ENCODE data around the gene UXS1. TPM values are rescaled to one million over a fixed set of nuclear protein-coding genes. Genes with fewer than 3 reads are reported as not detected.
"Not testable (repeated sequence)": the region's sequence is repeated elsewhere in the genome, so short reads cannot be mapped to it uniquely, and the experiment has no call there.

Gene UXS1
- total RNA-seq = 10 to 100 TPM; 35.6 to 37.7 TPM

- DNase-seq (peak; percentile 99), ATAC-seq (peak; percentile 70)
- no peaks in the 10 kb centered on the region for H3K9me3 Mint-ChIP-seq (ENCODE audit: low read depth)
- intact Hi-C loops (cut with DNase I, micrococcal nuclease) = loop anchor here (1.0 to 10.0 kb wide), 14 partner anchors 33 to 1159 kb away; partner anchors contain the start of genes C2orf49 (in 1 of the 2) and MRPS9 (in 1 of the 2)
- ChIA-PET POLR2A (interaction anchor here (0.7 to 1.3 kb wide), 2 partner anchors 33 to 34 kb away, joined by 3 to 4 read pairs; no protein-coding TSS in a partner anchor), CTCF (interaction anchor here (1.9 kb wide), 1 partner anchor 10 kb away, joined by 5 read pairs; no protein-coding TSS in a partner anchor)
- H3K4me3 Mint-ChIP-seq = peak within 1 kb of the TSS; percentile 84
- H3K4me1 Mint-ChIP-seq = peaks cover 43% of the 10 kb centered on the region
- peak within 1 kb of the TSS; percentile 91 for H3K27ac Mint-ChIP-seq
- H3K36me3 Mint-ChIP-seq (ENCODE audit: low read depth) = peaks cover 10% of the 10 kb centered on the region
- H3K27me3 Mint-ChIP-seq = peaks cover 2% of the 10 kb centered on the region
Measured at GRCh38 chr2:106193977-106194778, at the start of gene UXS1. Gene UXS1 (minus strand): TSS chr2:106194301. CDS start chr2:106194241, 60 bp downstream.

- H3K4me1 Mint-ChIP-seq; H3K27ac Mint-ChIP-seq; H3K4me3 Mint-ChIP-seq; DNase-seq; POLR2A ChIA-PET; ATAC-seq; intact Hi-C loops (cut with DNase I, micrococcal nuclease); H3K27me3 Mint-ChIP-seq: not testable (repeated sequence)
- Mint-ChIP-seq H3K9me3 (ENCODE audit: low read depth) (peaks cover 17% of the 10 kb centered on the region), H3K36me3 (ENCODE audit: low read depth) (peaks cover 16% of the 10 kb centered on the region)
- CTCF ChIA-PET = interaction anchor here (0.9 kb wide), 1 partner anchor 343 kb away, joined by 3 read pairs; no protein-coding TSS in a partner anchor
Measured at GRCh38 chr2:106239491-106239890, 45.4 kb upstream of the UXS1 start.

- H3K36me3 Mint-ChIP-seq (ENCODE audit: low read depth) = peaks cover 16% of the 10 kb centered on the region
- intact Hi-C loops (cut with DNase I, micrococcal nuclease); POLR2A ChIA-PET; DNase-seq; CTCF ChIA-PET; H3K27ac Mint-ChIP-seq; H3K27me3 Mint-ChIP-seq; H3K4me1 Mint-ChIP-seq; ATAC-seq; H3K4me3 Mint-ChIP-seq: not testable (repeated sequence)
- H3K9me3 Mint-ChIP-seq (ENCODE audit: low read depth) = peaks cover 20% of the 10 kb centered on the region
Measured at GRCh38 chr2:106235392-106235791, 41.3 kb upstream of the UXS1 start.

- Mint-ChIP-seq H3K4me1 (no peaks in the 10 kb centered on the region), H3K9me3 (ENCODE audit: low read depth) (peaks cover 20% of the 10 kb centered on the region), H3K27me3 (peaks cover 2% of the 10 kb centered on the region), H3K4me3 (no peak overlapping the region), H3K27ac (no peak overlapping the region), H3K36me3 (ENCODE audit: low read depth) (peaks cover 16% of the 10 kb centered on the region)
- no peak for ATAC-seq
- CTCF ChIA-PET = interaction anchor here (0.9 kb wide), 1 partner anchor 128 kb away, joined by 4 read pairs; no protein-coding TSS in a partner anchor
- intact Hi-C loops (cut with DNase I, micrococcal nuclease) = no loop called here
- POLR2A ChIA-PET = no interaction called here
- DNase-seq = no peak
Measured at GRCh38 chr2:106233350-106233706, 39.2 kb upstream of the UXS1 start.

- ChIA-PET CTCF (interaction anchor here (0.9 kb wide), 1 partner anchor 128 kb away, joined by 4 read pairs; no protein-coding TSS in a partner anchor), POLR2A (no interaction called here)
- Mint-ChIP-seq H3K36me3 (ENCODE audit: low read depth) (peaks cover 16% of the 10 kb centered on the region), H3K4me1 (no peaks in the 10 kb centered on the region), H3K27ac (no peak overlapping the region), H3K4me3 (no peak overlapping the region), H3K9me3 (ENCODE audit: low read depth) (peaks cover 20% of the 10 kb centered on the region), H3K27me3 (peaks cover 2% of the 10 kb centered on the region)
- intact Hi-C loops (cut with DNase I, micrococcal nuclease) = no loop called here
- no peak for DNase-seq
- ATAC-seq = no peak
Measured at GRCh38 chr2:106232638-106233349, 38.7 kb upstream of the UXS1 start.

GRCh38 chr2:106223347-106223746 lies 29.2 kb upstream of the UXS1 start:
- Mint-ChIP-seq H3K4me1 (no peaks in the 10 kb centered on the region), H3K36me3 (ENCODE audit: low read depth) (no peaks in the 10 kb centered on the region), H3K27ac (no peak overlapping the region), H3K4me3 (no peak overlapping the region), H3K9me3 (ENCODE audit: low read depth) (no peaks in the 10 kb centered on the region), H3K27me3 (no peaks in the 10 kb centered on the region)
- intact Hi-C loops (cut with DNase I, micrococcal nuclease) = no loop called here
- ChIA-PET POLR2A (no interaction called here), CTCF (no interaction called here)
- DNase-seq (no peak), ATAC-seq (no peak)

GRCh38 chr2:106222057-106222456 lies 28.0 kb upstream of the UXS1 start:
- H3K4me1 Mint-ChIP-seq; ATAC-seq; intact Hi-C loops (cut with DNase I, micrococcal nuclease); H3K9me3 Mint-ChIP-seq (ENCODE audit: low read depth); CTCF ChIA-PET; H3K4me3 Mint-ChIP-seq; POLR2A ChIA-PET; H3K36me3 Mint-ChIP-seq (ENCODE audit: low read depth); DNase-seq; H3K27ac Mint-ChIP-seq; H3K27me3 Mint-ChIP-seq: not testable (repeated sequence)

- CTCF ChIA-PET = no interaction called here
Measured at GRCh38 chr2:106219813-106220212, 25.7 kb upstream of the UXS1 start.

GRCh38 chr2:106219157-106219556 lies 25.1 kb upstream of the UXS1 start:
- H3K27ac Mint-ChIP-seq; DNase-seq; POLR2A ChIA-PET; ATAC-seq; H3K4me3 Mint-ChIP-seq; H3K4me1 Mint-ChIP-seq; H3K36me3 Mint-ChIP-seq (ENCODE audit: low read depth); intact Hi-C loops (cut with DNase I, micrococcal nuclease); CTCF ChIA-PET; H3K27me3 Mint-ChIP-seq; H3K9me3 Mint-ChIP-seq (ENCODE audit: low read depth): not testable (repeated sequence)

More at GRCh38 chr2:106219813-106220212, 25.7 kb upstream of the UXS1 start:
- POLR2A ChIA-PET = no interaction called here
- H3K27ac Mint-ChIP-seq = no peak overlapping the region
- no peaks in the 10 kb centered on the region for H3K27me3 Mint-ChIP-seq
- H3K4me1 Mint-ChIP-seq = no peaks in the 10 kb centered on the region
- intact Hi-C loops (cut with DNase I, micrococcal nuclease) = no loop called here
- H3K9me3 Mint-ChIP-seq (ENCODE audit: low read depth) = peaks cover 2% of the 10 kb centered on the region
- ATAC-seq (no peak), DNase-seq (no peak)
- H3K36me3 Mint-ChIP-seq (ENCODE audit: low read depth) = no peaks in the 10 kb centered on the region
- no peak overlapping the region for H3K4me3 Mint-ChIP-seq

GRCh38 chr2:106208874-106209273 lies 14.8 kb upstream of the UXS1 start:
- CTCF ChIA-PET = interaction anchor here (1.5 kb wide), 1 partner anchor 114 kb away, joined by 3 read pairs; no protein-coding TSS in a partner anchor
- POLR2A ChIA-PET = no interaction called here
- no peak for ATAC-seq

GRCh38 chr2:106208399-106208798 lies 14.3 kb upstream of the UXS1 start:
- no peaks in the 10 kb centered on the region for H3K27me3 Mint-ChIP-seq
- POLR2A ChIA-PET = no interaction called here
- H3K4me3 Mint-ChIP-seq = no peak overlapping the region
- CTCF ChIA-PET = no interaction called here
- ATAC-seq = no peak
- no peak overlapping the region for H3K27ac Mint-ChIP-seq
- H3K36me3 Mint-ChIP-seq (ENCODE audit: low read depth) = no peaks in the 10 kb centered on the region
- DNase-seq = no peak
- intact Hi-C loops (cut with DNase I, micrococcal nuclease) = no loop called here
- H3K9me3 Mint-ChIP-seq (ENCODE audit: low read depth) = no peaks in the 10 kb centered on the region
- peaks cover 3% of the 10 kb centered on the region for H3K4me1 Mint-ChIP-seq

More at GRCh38 chr2:106208874-106209273, 14.8 kb upstream of the UXS1 start:
- no peaks in the 10 kb centered on the region for H3K27me3 Mint-ChIP-seq
- H3K9me3 Mint-ChIP-seq (ENCODE audit: low read depth) = no peaks in the 10 kb centered on the region
- peaks cover 3% of the 10 kb centered on the region for H3K4me1 Mint-ChIP-seq
- no peak overlapping the region for H3K27ac Mint-ChIP-seq
- no peak for DNase-seq
- intact Hi-C loops (cut with DNase I, micrococcal nuclease) = no loop called here
- no peak overlapping the region for H3K4me3 Mint-ChIP-seq
- H3K36me3 Mint-ChIP-seq (ENCODE audit: low read depth) = no peaks in the 10 kb centered on the region
